ENCODE measurements around the gene GREM2.

The GREM2 gene

DNA sequence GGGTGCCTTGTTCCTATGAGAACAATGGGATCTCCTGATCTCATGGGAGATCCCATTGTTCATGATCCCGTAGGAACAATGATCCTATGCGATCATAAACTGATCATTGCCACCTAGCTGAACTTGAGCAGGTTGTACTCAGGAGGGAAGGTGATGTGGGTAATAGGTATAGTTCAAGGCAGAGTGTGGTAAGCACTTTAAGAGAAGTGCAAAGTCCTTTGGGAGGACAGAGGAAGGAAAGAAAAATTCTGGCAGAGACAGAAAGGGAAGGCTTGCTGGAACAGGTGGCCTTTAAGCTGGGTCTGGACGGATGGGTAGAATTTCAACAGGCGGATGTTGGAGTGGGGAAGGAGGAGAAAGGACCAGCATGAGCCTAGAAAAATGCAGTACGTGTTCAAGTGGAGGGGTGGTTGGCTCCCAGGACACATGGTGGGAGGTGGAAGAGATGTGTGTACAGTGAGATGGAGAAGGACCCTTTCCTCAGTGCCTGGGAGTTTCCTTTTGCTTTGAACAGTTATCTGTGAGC, 22.3 kb downstream of the GREM2 start:
- H3K4me3 ChIP-seq (ENCODE audit: low read depth, low read length), result no peak overlapping the region
- TF ChIP-seq, protein P1, sequence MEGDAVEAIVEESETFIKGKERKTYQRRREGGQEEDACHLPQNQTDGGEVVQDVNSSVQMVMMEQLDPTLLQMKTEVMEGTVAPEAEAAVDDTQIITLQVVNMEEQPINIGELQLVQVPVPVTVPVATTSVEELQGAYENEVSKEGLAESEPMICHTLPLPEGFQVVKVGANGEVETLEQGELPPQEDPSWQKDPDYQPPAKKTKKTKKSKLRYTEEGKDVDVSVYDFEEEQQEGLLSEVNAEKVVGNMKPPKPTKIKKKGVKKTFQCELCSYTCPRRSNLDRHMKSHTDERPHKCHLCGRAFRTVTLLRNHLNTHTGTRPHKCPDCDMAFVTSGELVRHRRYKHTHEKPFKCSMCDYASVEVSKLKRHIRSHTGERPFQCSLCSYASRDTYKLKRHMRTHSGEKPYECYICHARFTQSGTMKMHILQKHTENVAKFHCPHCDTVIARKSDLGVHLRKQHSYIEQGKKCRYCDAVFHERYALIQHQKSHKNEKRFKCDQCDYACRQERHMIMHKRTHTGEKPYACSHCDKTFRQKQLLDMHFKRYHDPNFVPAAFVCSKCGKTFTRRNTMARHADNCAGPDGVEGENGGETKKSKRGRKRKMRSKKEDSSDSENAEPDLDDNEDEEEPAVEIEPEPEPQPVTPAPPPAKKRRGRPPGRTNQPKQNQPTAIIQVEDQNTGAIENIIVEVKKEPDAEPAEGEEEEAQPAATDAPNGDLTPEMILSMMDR (IDR thresholded peaks at IDR 0.05; ENCODE audit: low read depth, low read length), result no peak
- in situ Hi-C loops (cut with HindIII; ENCODE audit: low sequenced_read_pairs), result no loop called here
- no peak for DNase-seq (ENCODE audit: low read depth, low spot score)

DNA sequence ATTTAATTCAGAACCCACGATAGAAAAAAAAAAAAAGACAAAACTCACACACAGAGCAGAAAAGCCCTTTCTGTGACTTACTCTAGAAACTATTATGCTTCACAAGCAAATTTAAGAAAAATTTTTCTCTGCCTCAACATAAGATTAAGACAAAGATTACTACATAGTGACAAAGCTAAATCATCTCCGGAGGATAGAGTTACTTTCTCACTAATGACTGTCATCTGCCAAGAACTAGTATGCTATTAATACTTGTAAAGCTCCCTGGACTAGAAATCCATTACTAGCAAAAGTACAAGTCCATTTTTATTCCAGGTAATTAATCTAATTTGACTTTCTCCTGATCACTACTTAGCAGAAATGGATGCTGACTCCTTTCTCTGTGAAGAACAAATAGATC, 25.9 kb downstream of the GREM2 start:
- DNase-seq (ENCODE audit: low read depth, low spot score), result no peak
- TF ChIP-seq, protein P1 (IDR thresholded peaks at IDR 0.05; ENCODE audit: low read depth, low read length), result no peak
- in situ Hi-C loops (cut with HindIII; ENCODE audit: low sequenced_read_pairs), result no loop called here
- no peak overlapping the region for H3K4me3 ChIP-seq (ENCODE audit: low read depth, low read length)

DNA sequence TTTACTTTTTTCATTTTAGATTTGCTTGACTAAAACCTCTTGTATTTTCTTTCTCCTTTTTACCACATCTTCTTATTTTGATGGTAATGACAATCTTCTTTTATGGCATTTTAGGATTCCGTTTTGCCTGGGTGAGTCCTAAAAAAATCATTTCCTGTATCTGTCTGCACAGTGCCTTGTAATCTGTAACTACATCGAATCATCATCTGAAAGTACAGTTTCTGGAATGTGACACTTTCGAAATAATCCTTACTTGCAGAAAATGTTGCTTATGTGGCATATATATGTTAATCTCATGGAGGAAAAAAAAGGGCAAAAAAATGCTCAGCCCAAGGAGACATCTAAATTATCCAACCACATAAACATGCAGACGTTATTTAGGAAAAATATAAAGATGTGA, 29.0 kb downstream of the GREM2 start:
- in situ Hi-C loops (cut with HindIII; ENCODE audit: low sequenced_read_pairs), result no loop called here
- no peak overlapping the region for H3K4me3 ChIP-seq (ENCODE audit: low read depth, low read length)
- no peak for DNase-seq (ENCODE audit: low read depth, low spot score)
- TF ChIP-seq, protein P1 (IDR thresholded peaks at IDR 0.05; ENCODE audit: low read depth, low read length), result no peak

DNA sequence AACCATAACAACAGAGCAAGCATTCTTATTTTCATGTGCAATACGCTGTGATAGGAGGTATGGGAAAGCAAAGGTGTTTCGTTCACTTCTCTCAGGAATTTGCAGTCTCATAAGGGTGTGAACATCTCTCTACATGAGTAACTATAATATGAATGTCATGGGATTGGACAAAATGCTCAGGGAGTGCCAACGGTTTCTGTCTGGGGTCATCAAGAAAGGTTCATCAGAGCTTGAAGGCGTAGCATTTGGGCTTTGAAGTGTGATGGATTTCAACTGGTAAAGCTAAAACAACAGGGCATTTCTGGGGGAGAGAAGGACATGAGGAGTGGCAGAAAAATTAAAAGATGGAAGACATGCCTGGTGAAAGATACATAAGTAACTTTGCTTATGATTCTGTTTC, 32.4 kb downstream of the GREM2 start:
- H3K4me3 ChIP-seq (ENCODE audit: low read depth, low read length), result no peak overlapping the region
- in situ Hi-C loops (cut with HindIII; ENCODE audit: low sequenced_read_pairs), result no loop called here
- TF ChIP-seq, protein P1 (IDR thresholded peaks at IDR 0.05; ENCODE audit: low read depth, low read length), result no peak
- DNase-seq (ENCODE audit: low read depth, low spot score), result no peak

DNA sequence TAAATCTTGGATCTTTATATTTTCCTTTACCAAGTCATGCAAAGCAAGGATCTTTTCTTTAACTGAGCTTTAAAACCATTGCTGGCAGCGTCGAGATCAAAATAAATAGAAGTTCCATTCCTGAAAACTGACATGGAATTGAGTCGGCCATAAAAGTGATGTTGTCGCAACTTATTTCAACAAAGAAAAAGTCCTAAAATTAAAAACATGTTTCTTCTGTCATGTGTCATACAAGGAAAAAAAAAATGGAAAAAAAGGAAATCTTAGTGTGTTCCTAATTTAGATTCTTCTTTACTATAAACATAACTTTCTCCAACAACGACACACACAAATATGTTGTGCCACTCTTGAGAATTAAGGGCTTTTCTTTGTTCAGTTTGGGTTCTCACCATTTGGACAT, 34.9 kb downstream of the GREM2 start:
- no peak overlapping the region for H3K4me3 ChIP-seq (ENCODE audit: low read depth, low read length)
- TF ChIP-seq, protein P1 (IDR thresholded peaks at IDR 0.05; ENCODE audit: low read depth, low read length), result no peak
- DNase-seq (ENCODE audit: low read depth, low spot score), result no peak
- in situ Hi-C loops (cut with HindIII; ENCODE audit: low sequenced_read_pairs), result no loop called here

DNA sequence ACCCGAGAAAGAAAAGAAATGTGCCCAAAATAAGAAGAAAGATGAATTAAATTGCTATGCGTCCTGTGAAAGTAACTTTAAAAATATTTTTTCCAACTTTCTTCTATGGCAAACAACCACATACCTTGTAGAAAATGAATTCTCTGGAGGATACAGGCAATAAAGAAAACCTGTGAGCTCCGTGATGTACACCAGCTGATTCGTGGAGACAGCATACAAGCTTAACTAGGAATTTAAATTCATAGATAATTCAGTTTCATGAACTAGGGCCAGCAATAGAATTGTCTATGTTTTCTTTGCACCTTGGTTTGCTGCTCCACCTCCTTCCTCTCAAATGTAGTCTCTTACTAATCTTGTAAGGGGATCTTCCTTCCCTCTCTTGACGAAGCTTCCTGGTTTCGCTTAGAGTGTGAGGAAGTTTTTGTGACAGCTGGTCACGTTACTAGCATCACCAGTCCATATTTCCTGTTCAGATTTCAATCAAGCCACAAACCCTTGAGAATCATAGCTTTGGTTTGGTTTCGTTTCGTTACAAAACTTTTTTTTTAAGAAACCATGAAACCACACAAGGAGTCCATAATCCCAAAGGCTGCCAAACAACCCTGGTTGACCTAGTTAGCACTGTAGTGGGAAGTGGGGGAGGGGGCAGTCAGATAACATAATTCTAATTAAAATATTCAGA, 35.8 kb downstream of the GREM2 start:
- in situ Hi-C loops (cut with HindIII; ENCODE audit: low sequenced_read_pairs), result no loop called here
- H3K4me3 ChIP-seq (ENCODE audit: low read depth, low read length), result peak overlapping the region; percentile 0
- DNase-seq (ENCODE audit: low read depth, low spot score), result peak; percentile 51
- TF ChIP-seq, protein P1 (IDR thresholded peaks at IDR 0.05; ENCODE audit: low read depth, low read length), result no peak

Measured in astrocyte of the spinal cord (primary cell).